PC-3 (cell line): ENCODE data around the gene MAPK8.

Experiments used
- CTCF ChIP-seq: fragments of 300-600 bp; sonication (generic); conservative IDR thresholded peaks from 2 replicates; pipeline ENCODE4 v1.5.1; 2017; ENCODE audit warnings: antibody characterized with exemption, low read depth, mild to moderate bottlenecking, low read length
- EZH2 ChIP-seq: fragments of 300-600 bp; sonication (generic); IDR thresholded peaks from one replicate; pipeline ENCODE4 v1.6.1; 2017; ENCODE audit warnings: antibody characterized with exemption, mild to moderate bottlenecking, low read length; ENCODE audit not compliant: unreplicated experiment
- EZH2phosphoT487 ChIP-seq: fragments of 300-600 bp; sonication (generic); IDR thresholded peaks from 2 replicates; pipeline ENCODE4 v1.6.1; 2018; ENCODE audit warnings: mild to moderate bottlenecking, antibody characterized with exemption, low read length, borderline replicate concordance

DNA sequence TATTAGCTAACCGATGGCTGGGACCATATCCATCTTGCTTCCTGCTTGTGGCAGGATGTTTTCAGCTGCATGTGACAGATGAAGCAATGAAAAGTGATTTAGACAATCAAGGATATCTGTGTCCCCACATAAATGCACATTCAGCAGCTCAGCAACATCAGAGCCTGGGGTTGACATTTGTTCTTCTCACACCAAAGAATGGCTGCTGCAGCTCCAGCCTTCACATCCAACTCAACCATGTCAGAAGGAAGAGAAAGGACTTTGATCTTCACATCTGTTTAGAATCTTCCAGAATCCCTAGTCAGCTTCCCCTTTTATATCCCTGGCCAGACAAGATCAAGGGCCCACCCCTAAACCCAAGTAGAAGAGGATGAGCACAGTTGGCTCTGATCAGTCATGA lies 20.1 kb upstream of the MAPK8 start:
- TF ChIP-seq EZH2 = no peak
- no peak for TF ChIP-seq CTCF
- TF ChIP-seq EZH2phosphoT487 = no peak
